ENCODE data around the gene PXMP4. TPM values are rescaled to one million over a fixed set of nuclear protein-coding genes. Genes with fewer than 3 reads are reported as not detected.

PXMP4 gene
- total RNA-seq, 1 donor from 2014 or later, result 7.0 TPM

- DNase-seq (ENCODE audit: low spot score), result no peak
These were observed 34.6 kb downstream of the PXMP4 start for GRCh38 chr20:33685328-33686099.

- DNase-seq (ENCODE audit: low spot score), result no peak
These were observed 35.4 kb downstream of the PXMP4 start for GRCh38 chr20:33684533-33685327.

GRCh38 chr20:33681728-33682353 lies 38.3 kb downstream of the PXMP4 start:
- DNase-seq (ENCODE audit: low spot score), result no peak

DNA sequence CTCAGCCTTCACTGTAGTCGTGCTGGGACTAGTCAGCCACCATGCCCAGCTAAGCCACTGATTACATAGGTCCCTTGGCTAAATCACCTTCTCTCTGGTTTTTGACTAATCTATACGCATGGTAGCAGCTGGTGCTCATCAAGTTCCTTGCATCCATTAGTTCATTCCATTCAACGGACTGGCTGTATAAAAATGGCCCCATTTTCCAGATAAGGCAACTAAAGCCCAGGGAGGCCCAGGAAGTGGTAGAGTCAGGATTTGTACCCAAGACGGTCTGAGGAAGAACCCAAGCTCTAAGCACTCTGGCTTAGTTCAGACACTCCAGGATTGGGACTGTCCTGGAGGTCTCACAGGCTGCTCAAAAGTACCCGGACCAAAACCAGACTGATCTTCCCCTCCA lies 38.8 kb downstream of the PXMP4 start:
- no peak for DNase-seq (ENCODE audit: low spot score)

DNA sequence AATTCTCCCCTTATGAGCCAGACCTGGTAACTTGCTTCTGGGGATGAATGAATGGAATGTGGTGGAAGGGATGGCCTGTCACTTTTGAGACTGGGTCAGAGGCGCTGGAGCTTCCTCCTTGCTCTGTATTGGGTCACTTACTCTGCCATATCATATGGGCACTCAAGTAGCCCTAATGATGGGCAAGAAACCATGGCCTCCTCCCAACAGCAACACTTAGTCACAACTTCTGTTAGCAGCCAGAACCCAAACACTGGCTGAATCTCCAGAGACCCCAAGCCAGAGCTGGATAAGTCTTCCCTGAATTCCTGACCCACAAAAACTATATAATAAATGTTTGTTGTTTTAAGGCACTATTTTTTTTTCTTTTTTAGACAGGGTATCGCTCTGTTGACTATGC lies 39.4 kb downstream of the PXMP4 start:
- no peak for DNase-seq (ENCODE audit: low spot score)

DNA sequence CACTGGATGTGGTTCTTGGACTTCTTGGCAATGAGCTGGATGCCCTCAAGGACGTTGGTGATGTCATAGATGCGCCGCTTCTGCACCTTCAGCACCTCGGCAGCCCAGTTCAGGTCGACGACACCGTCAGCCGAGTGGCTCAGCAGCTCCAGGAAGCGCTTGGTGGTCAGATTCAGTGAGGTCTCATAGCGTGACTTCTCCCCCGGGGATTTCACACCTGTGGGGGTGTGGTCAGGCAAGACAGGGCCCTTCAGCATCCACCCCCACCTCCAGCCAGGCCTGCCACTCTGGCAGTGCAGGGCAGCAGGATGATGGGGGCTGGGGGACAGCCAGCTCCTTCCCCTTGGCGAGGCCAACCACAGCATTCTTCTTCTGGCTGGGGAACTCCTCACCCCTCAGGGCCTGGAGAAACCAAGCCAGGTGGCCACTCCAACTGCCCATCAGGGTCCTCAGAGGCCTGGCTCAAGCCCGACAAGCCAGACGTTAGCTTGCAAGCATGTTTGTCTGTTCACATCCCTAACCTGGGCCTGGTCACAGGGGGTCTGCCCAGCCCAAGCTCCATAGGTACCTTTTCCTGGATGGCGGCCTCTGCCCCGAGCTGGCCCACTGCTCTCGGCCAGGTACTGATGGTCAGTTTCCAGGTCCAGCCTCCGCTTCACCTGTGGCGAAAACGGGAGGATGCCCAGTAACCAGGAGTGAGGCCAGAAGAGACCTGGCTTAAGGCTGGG lies 40.2 kb downstream of the PXMP4 start:
- no peak for DNase-seq (ENCODE audit: low spot score)

GRCh38 chr20:33677991-33678702 lies 42.0 kb downstream of the PXMP4 start:
- no peak for DNase-seq (ENCODE audit: low spot score)

GRCh38 chr20:33676652-33677645 lies 43.2 kb downstream of the PXMP4 start:
- DNase-seq (ENCODE audit: low spot score), result no peak

DNA sequence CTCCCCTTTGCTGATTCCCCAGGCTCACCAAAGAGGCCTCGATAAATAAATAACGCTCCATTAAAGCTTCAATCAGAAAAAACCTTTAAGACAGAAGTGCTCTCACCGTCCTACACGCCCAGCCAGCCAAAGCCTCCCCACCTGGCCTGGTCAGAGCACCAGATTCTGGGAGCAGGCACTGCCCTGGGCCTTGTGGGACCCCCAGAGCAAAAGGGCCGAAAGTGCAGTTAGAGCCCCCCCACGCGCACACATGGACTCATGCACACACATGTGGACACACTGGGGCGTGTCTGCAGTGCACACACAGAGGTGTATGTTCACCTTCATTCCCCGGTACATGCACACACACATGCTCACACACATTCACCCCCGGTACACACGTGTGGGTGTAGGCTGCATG lies 44.0 kb downstream of the PXMP4 start:
- DNase-seq (ENCODE audit: low spot score), result no peak

DNA sequence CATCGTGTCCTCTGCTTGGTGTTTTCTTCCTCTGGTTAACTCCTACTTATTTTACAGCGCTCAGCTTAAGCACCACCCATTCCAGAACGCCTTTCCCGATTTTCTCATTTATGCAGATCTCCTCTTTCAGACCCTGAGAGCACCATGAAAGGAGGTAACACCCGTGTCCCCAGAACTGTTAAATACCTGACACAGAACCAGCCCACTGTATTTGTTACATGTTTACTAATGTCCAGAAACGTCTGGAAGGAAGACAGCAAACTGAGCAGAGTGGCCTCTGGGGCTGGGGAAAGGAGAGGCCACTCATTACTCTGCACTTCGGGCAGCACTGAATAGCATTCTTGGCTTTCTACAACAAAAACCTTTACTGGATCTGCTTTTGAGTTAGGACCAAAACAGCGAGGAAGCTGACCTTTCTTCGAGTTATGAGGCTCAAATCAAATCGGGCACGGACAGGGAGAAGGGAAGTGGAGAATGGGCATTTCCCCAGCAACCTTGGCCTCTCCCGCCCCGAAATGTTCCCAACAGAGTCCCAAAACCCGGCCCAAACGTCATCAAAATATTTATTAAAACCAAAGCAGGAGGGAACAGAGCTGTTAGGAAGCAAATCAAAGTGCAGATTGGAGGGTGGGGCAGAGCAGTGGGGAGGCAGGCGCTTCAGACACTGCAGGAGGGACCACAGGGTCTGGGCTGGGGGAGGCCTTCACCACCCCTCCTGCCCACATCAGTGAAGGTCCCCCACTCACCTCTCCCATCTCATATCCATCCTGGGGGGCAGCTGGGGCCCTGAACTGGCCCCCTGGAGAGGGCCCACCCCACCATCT lies 44.8 kb downstream of the PXMP4 start:
- DNase-seq (ENCODE audit: low spot score), result no peak

DNA sequence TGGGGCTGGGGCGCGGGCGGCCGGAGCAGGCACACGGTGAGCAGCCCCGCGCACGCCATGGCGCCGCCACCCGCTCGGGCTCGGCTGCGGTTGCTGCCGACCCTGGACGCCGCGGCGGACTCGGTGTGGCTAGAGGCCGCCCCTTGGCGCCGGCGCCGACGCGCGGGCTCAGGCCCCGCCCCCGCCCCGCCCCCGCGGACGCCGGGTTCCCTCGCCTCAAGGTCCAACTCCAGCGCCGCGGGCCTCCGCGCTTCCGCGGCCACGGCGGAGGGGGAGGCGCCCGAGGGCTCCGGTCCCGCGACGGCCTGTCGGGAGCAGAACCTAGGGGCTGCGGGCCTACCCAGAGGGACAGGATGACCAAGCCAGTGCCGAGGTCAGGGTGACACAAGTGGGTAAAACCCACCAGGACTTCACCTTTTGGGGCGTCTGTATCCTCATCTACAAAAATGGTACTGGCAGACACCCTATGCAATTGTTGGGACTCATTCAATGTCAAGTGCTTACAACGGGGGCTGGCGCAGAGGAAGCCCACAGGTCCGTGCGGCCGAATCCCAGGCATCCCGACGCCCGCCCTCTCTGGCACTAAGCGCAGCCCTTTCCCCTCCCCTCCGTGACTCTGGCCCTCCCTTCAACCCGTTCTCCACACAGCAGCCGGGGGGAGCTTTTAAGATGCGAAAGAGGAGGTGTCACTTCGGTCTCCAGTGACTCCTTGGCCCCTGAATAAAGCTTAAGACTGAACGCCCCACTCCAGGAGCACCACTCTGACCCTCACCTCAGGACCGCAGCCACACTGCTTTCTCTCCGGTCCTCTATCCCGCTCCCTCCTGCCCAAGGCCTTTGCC lies 45.6 kb downstream of the PXMP4 start, which contains the start of gene NECAB3:
Gene NECAB3, minus strand, starts transcription at position 135 of the 842 bp plus-strand sequence. Its CDS starts 76 bp downstream, at position 59.
- peak; percentile 95 for DNase-seq (ENCODE audit: low spot score)

GRCh38 chr20:33673410-33674293 lies 46.5 kb downstream of the PXMP4 start:
- DNase-seq (ENCODE audit: low spot score), result no peak

GRCh38 chr20:33673114-33673409 lies 47.0 kb downstream of the PXMP4 start:
- DNase-seq (ENCODE audit: low spot score), result no peak

GRCh38 chr20:33672426-33673113 lies 47.5 kb downstream of the PXMP4 start:
- DNase-seq (ENCODE audit: low spot score), result no peak

DNA sequence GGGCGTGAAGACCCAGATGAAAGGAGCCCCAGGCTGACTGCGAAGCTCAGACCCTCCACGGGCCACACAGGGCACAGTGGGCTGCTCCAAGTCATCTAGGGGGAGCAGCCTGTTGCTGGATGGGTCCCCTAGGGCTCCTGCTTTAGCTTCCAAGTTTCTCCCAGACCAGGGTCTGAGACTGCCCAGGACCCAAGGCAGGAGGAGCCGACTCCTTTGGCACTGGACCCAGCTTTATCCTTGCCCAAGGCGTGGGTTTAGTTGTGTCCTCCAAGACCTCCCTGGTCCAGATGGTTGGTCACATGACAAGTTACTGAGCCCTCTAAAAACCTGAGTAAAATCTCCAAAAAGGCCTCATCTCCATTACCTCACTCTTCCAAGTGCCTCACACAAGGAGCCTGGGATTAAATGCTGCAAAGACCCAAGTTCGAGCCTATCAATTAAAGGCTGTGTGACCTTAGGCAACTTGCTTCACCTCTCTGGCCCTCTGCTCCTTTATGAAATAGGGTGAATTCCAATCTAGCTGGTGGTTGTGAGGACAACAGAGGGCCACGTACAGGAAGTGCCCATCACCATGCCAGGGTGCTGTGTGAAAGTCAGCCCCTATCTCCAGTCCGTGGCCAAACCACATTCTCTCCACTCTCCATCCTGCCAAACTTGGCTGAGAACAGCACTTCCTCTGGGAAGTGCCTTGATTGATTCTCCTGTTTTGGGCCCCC lies 48.4 kb downstream of the PXMP4 start:
- DNase-seq (ENCODE audit: low spot score), result no peak
